Fibroblast of skin of scalp (primary cell): ENCODE measurements around the gene CAPN3.
A peak's percentile ranks its signal among the peaks of the same experiment; 100 is the strongest.

Experiments
- DNase-seq: peaks from one replicate; pipeline ENCODE4 v3.0.0-alpha.2; 2013

Gene CAPN3

GRCh38 chr15:42457445-42458442 lies 98.4 kb downstream of the CAPN3 start:
- peak; percentile 97 for DNase-seq

- no peak for DNase-seq
Measured at GRCh38 chr15:42461261-42461660, 102.0 kb downstream of the CAPN3 start.
